Measurements from ENCODE around the gene TXNRD1.

Gene TXNRD1

DNA sequence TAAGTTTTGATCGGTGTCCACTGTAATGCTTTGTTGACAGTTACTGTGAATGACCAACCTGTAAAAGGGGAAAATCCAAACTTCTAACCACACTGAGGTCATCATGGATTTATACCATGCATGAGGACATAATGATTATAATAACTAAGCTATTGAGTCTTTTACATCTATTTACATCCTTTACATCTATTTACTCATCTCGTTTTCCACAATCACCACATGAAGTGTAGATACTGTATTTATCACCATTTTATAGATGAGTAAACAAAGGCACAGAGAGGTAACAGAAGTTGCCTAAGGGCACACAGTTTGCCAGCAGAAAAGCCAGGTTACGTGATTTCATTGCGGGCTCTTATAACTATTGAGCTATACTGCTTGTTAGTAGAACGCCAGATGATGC is 60.1 kb downstream of the TXNRD1 start:
- H3K27ac ChIP-seq = peak overlapping the region; percentile 79

DNA sequence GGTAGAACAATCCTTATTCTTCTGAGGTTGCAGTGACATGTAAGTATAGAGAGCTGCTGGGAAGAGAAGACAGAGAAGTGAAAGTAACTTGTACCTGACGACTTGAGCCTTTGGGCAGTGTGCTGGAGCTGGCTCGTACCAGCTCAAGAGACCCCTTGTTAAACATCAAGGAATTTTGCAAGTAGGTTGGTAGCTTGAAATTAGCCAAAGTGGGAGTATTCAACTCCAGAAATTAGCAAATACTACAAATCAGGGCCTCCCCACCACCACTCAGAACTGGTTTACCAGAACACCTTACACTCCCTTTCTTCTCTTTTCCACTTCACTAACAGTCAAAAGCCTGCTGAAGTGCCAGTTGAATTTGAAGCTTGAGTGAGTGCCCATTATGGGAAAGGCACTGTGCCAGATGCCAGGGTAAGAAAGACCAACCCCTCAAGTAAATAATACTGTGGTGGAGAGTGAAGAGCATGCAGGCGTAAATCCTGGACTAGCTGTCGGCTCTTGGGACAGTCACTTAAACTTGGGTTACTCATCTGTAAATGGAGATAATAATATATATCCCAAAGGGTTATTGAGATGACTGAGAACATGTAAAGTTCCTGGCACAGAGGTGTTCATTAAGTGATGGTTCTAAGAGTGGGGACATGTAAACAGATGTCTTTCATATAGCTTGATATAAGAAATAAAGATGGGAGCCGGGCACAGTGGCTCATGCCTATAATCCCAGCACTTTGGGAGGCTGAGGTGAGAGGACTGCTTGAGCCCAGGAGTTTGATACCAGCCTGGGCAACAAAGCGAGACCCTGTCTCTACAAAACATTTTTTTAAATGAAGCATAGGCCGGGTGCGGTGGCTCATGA is 60.9 kb downstream of the TXNRD1 start:
- Histone ChIP-seq H3K27me3 (no peaks in the 10 kb centered on the region), H3K27ac (peak overlapping the region; percentile 79), H3K9ac (peak overlapping the region; percentile 70), H3K4me1 (peaks cover 75% of the 10 kb centered on the region), H3K4me2 (peak overlapping the region; percentile 86), H3K4me3 (peak overlapping the region; percentile 56), H3K36me3 (no peaks in the 10 kb centered on the region), H4K20me1 (no peaks in the 10 kb centered on the region), H3K9me3 (no peaks in the 10 kb centered on the region)
- TF ChIP-seq Cebpa-rat (IDR thresholded peaks at IDR 0.05) = no peak

More for the DNA sequence above, 60.1 kb downstream of the TXNRD1 start:
- Histone ChIP-seq H3K9me3 (0 out of 2 replicates have a peak, but pooled peaks cover under 1% of the 10 kb centered on the region), H3K9ac (peak overlapping the region; percentile 70; the same call in 1 of the 2 replicates), H3K4me1 (peaks cover 83% of the 10 kb centered on the region), H4K20me1 (no peaks in the 10 kb centered on the region), H3K4me3 (peak overlapping the region; percentile 56), H3K27me3 (no peaks in the 10 kb centered on the region), H3K4me2 (peak overlapping the region; percentile 86), H3K36me3 (no peaks in the 10 kb centered on the region)
- TF ChIP-seq Cebpa-rat (IDR thresholded peaks at IDR 0.05) = no peak

DNA sequence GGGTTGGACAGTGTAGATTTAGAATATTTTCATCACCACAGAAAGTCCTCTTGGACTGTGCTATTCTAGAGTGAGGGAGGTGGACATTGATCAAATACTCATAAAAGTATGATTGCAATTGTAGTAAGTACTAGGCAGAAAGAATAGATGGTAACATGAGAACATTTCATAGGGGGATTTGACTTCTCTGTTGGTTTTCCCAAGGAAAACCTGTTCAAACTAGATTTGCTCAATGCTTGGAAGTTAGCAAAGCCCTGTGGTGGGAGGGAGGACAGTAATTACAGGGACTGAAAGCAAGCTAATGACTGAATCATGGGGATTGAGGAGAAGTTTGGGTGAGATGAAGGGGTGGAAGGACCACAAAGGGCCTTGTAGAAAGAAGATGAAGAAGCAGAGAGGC is 63.6 kb downstream of the TXNRD1 start:
- Histone ChIP-seq H3K27me3 (no peaks in the 10 kb centered on the region), H3K36me3 (no peaks in the 10 kb centered on the region), H3K4me1 (peaks cover 49% of the 10 kb centered on the region), H3K9me3 (no peaks in the 10 kb centered on the region), H3K4me3 (no peak overlapping the region), H4K20me1 (no peaks in the 10 kb centered on the region), H3K27ac (no peak overlapping the region), H3K4me2 (no peak overlapping the region), H3K9ac (no peak overlapping the region)
- no peak for TF ChIP-seq Cebpa-rat (IDR thresholded peaks at IDR 0.05)

DNA sequence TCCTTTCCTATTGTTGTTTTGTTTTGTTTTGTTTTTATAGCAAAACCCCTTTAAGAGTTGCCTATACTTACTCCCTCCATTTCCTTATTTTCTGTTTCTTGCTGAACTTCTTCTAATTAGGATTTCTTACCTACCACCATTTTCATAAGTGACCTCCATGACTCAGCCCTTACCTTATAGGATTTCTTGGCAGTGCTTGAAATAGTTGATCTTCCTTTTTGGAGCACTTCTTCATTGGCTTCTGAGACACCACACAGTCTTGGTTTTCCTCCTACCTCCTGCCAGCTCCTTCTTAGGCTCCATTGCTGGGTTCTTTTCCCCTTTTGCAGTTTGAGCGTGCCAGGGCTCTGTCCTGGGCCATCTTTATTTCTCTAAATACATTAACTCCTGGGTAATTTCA is 64.5 kb downstream of the TXNRD1 start:
- peak overlapping the region; percentile 18; the same call in 1 of the 2 replicates for H3K4me2 ChIP-seq
- no peaks in the 10 kb centered on the region for H3K27me3 ChIP-seq
- peaks cover 39% of the 10 kb centered on the region for H3K4me1 ChIP-seq
- no peaks in the 10 kb centered on the region for H4K20me1 ChIP-seq
- no peak overlapping the region for H3K27ac ChIP-seq
- H3K4me3 ChIP-seq = no peak overlapping the region
- no peaks in the 10 kb centered on the region for H3K36me3 ChIP-seq
- no peaks in the 10 kb centered on the region for H3K9me3 ChIP-seq
- no peak for TF ChIP-seq Cebpa-rat (IDR thresholded peaks at IDR 0.05)
- H3K9ac ChIP-seq = no peak overlapping the region

DNA sequence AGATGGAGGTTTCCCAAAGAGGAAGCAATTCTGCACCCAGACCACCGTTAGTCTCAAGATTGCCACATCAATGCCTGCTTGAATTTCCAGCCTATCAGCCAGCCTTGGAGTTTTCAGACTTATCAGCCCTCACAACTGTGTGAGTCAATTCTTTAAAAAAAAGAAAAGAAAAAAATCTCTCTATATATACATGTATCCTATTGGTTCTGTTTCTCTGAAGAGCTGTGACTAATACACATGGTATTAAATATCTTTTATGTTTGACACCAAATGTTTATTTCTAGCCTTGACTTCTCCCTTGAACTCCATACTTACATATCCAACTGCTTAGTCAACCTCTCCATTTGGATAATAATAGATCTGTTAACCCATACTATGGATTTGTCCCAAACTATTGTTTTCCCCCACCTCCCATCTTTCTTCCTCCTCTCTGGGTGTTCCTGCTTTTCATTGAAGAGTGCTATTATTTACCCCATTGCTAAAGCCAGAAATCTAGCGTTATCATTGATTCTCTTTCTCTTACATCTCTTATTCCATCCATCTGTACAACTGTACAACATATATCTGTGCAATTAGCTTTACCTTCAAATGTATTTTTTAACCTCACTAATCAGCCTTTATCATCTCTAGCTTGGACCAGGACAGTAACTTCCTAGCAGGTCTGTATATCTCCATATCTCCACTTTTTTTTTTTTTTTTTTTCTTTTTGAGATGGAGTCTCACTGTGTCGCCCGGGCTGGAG is 65.3 kb downstream of the TXNRD1 start:
- Histone ChIP-seq H3K4me1 (peaks cover 38% of the 10 kb centered on the region), H3K36me3 (no peaks in the 10 kb centered on the region), H3K9ac (no peak overlapping the region), H4K20me1 (no peaks in the 10 kb centered on the region), H3K9me3 (no peaks in the 10 kb centered on the region), H3K4me2 (peak overlapping the region; percentile 18; the same call in 1 of the 2 replicates), H3K4me3 (no peak overlapping the region), H3K27ac (no peak overlapping the region), H3K27me3 (no peaks in the 10 kb centered on the region)
- no peak for TF ChIP-seq Cebpa-rat (IDR thresholded peaks at IDR 0.05)

DNA sequence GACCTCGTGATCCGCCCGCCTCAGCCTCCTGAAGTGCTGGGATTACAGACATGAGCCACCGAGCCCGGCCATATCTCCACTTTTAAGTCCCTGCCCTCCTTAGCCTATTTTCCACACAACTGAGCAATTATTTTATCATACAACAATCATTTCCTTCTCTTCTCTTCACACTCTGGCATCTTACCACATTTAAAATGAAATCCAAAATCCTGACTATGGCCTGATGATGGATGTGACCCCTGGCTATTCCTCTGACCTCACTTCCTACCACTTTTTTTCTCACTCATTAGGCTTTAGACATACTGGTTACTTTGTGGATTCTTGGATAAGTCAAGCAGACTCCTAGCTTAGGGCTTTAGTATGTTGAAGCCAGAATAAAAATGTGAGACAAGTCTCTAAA is 66.1 kb downstream of the TXNRD1 start:
- Histone ChIP-seq H3K27ac (no peak overlapping the region), H3K36me3 (no peaks in the 10 kb centered on the region), H3K9ac (no peak overlapping the region), H3K4me1 (peaks cover 38% of the 10 kb centered on the region), H3K4me3 (no peak overlapping the region), H3K9me3 (no peaks in the 10 kb centered on the region), H4K20me1 (no peaks in the 10 kb centered on the region), H3K4me2 (no peak overlapping the region), H3K27me3 (no peaks in the 10 kb centered on the region)
- no peak for TF ChIP-seq Cebpa-rat (IDR thresholded peaks at IDR 0.05)

DNA sequence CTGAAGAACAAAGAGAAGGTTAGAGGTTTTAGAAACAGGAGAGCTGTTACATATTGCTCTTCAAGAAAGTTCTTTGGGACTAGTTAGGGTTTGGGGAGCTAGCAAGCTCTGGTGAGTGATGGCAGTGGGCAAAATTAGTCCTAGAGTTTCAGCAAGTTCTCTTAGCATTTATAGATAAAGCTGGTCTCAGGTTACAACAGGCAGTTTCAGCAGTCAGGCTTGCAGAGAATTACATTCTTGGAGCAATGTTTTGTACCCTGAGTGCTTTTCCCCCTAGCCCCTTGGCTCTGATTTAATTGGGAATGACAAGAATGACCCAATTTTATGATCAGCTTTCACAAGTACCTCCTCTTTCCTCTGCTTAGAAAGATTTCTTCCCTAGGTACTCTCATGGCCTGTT is 66.5 kb downstream of the TXNRD1 start:
- Histone ChIP-seq H3K9ac (no peak overlapping the region), H3K27ac (no peak overlapping the region), H3K36me3 (no peaks in the 10 kb centered on the region), H3K4me1 (peaks cover 33% of the 10 kb centered on the region), H3K27me3 (no peaks in the 10 kb centered on the region), H4K20me1 (no peaks in the 10 kb centered on the region), H3K4me3 (no peak overlapping the region), H3K4me2 (no peak overlapping the region), H3K9me3 (no peaks in the 10 kb centered on the region)
- TF ChIP-seq Cebpa-rat (IDR thresholded peaks at IDR 0.05) = no peak

DNA sequence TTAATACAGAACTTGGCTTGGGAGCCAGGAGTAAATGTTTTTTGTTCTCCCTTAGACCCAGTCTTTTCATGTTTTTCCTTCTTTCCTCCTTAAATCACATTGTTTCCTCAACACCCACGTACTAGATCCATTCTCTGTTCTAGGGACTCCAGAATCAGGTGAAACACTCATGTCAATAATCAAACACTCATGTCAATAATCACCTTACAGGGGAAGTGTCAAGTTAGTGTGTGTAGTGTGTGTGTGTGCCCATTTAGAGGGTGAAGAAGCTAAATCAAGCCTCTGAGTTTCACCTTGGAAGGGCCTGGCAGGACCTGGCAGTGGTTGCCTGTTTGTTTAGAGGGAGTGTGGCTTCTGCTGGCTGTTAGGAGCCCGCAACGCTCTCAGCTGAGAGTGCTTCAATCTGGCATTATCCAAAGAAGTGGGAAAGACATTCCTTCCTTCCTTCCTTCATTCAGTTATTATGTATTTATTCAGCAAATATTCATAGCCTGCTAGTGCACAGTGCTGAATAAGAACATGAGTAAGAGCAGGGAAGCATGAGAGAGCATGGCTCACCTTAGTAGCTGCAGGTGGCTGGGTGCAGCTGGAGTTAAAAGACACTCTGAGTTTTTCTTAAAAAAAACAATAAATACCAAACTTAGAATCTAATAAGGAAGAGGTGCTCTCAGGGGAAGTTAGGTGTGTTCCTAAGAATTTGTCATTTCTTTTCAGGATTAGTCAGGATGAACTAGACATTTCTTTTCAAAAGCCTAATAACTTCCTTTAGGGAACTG is 70.3 kb downstream of the TXNRD1 start:
- H3K4me3 ChIP-seq = peak overlapping the region; percentile 84
- peaks cover 20% of the 10 kb centered on the region for H4K20me1 ChIP-seq
- peaks cover 5% of the 10 kb centered on the region for H3K36me3 ChIP-seq
- H3K4me1 ChIP-seq = peaks cover 26% of the 10 kb centered on the region
- peak overlapping the region; percentile 92 for H3K4me2 ChIP-seq
- peak overlapping the region; percentile 95 for H3K9ac ChIP-seq
- peak overlapping the region; percentile 89 for H3K27ac ChIP-seq
- H3K9me3 ChIP-seq = no peaks in the 10 kb centered on the region
- H3K27me3 ChIP-seq = no peaks in the 10 kb centered on the region
- no peak for TF ChIP-seq Cebpa-rat (IDR thresholded peaks at IDR 0.05)
